Bone marrow (tissue), 2 donors: ENCODE results near the gene GFRA3.
"Not testable (repeated sequence)": the region's sequence is repeated elsewhere in the genome, so short reads cannot be mapped to it uniquely, and the experiment has no call there.

Experiments
- DNase-seq, 2 donors: peaks; one replicate each; lab custom pipeline; 2025; lab: John Stamatoyannopoulos, UW

GFRA3 gene

GRCh38 chr5:138274189-138274853 is at the start of gene GFRA3:
TSS of gene GFRA3 (minus strand) at chr5:138274621. CDS start at chr5:138274424, 197 bp downstream.
- no peak for DNase-seq

- DNase-seq = not testable (repeated sequence)
Observed at GRCh38 chr5:138318211-138318610, 43.8 kb upstream of the GFRA3 start.

GRCh38 chr5:138316355-138316754 is 41.9 kb upstream of the GFRA3 start:
- no peak for DNase-seq

GRCh38 chr5:138315751-138316278 is 41.4 kb upstream of the GFRA3 start:
- no peak for DNase-seq

- DNase-seq = peak in 1 of 2 donors; percentile 31
Observed at GRCh38 chr5:138305797-138306196, 31.4 kb upstream of the GFRA3 start.

GRCh38 chr5:138303372-138303771 is 29.0 kb upstream of the GFRA3 start:
- no peak for DNase-seq

- DNase-seq = no peak
Observed at GRCh38 chr5:138289296-138289695, 14.9 kb upstream of the GFRA3 start.

- no peak for DNase-seq
Observed at GRCh38 chr5:138287246-138287645, 12.8 kb upstream of the GFRA3 start.

- peak in 1 of 2 donors; percentile 32 for DNase-seq
Observed at GRCh38 chr5:138282920-138283742, 8.7 kb upstream of the GFRA3 start.

- DNase-seq = no peak
Observed at GRCh38 chr5:138280915-138281314, 6.5 kb upstream of the GFRA3 start.

GRCh38 chr5:138276402-138277054 is 2.1 kb upstream of the GFRA3 start:
- DNase-seq = no peak

GRCh38 chr5:138275895-138276294 is 1.5 kb upstream of the GFRA3 start:
- DNase-seq = no peak

GRCh38 chr5:138275379-138275782 is 960 bp upstream of the GFRA3 start:
- no peak for DNase-seq

- no peak for DNase-seq
Observed at GRCh38 chr5:138273834-138274188, 610 bp downstream of the GFRA3 start.

- no peak for DNase-seq
Observed at GRCh38 chr5:138272681-138273080, 1.7 kb downstream of the GFRA3 start.

GRCh38 chr5:138271281-138271680 is 3.1 kb downstream of the GFRA3 start:
- no peak for DNase-seq

GRCh38 chr5:138264183-138264582 is 10.2 kb downstream of the GFRA3 start:
- no peak for DNase-seq

GRCh38 chr5:138263581-138263980 is 10.8 kb downstream of the GFRA3 start:
- no peak for DNase-seq

- no peak for DNase-seq
Observed at GRCh38 chr5:138258704-138259292, 15.6 kb downstream of the GFRA3 start.

GRCh38 chr5:138257583-138257982 is 16.8 kb downstream of the GFRA3 start:
- DNase-seq = no peak

GRCh38 chr5:138252944-138253343 is 21.5 kb downstream of the GFRA3 start:
- no peak for DNase-seq

- not testable (repeated sequence) for DNase-seq
Observed at GRCh38 chr5:138247800-138248199, 26.6 kb downstream of the GFRA3 start.
